ENCODE data around the gene FLNC.

Gene FLNC

DNA sequence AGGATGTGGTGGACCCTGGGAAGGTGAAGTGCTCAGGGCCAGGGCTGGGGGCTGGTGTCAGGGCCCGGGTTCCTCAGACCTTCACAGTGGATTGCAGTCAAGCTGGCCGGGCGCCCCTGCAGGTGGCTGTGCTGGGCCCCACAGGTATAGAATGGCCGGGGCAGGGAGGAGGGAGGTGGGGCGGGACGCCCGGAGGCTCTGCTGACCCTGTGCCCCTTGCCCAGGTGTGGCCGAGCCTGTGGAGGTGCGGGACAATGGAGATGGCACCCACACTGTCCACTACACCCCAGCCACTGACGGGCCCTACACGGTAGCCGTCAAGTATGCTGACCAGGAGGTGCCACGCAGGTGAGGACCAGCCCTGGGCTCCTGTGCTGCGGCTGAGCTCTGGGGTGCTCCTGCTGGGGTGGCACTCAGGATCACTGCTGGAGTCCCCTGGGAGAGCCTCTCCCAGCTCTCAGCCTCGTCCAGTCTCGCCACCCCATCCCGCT lies 17.6 kb downstream of the FLNC start:
- TF ChIP-seq, protein P1, sequence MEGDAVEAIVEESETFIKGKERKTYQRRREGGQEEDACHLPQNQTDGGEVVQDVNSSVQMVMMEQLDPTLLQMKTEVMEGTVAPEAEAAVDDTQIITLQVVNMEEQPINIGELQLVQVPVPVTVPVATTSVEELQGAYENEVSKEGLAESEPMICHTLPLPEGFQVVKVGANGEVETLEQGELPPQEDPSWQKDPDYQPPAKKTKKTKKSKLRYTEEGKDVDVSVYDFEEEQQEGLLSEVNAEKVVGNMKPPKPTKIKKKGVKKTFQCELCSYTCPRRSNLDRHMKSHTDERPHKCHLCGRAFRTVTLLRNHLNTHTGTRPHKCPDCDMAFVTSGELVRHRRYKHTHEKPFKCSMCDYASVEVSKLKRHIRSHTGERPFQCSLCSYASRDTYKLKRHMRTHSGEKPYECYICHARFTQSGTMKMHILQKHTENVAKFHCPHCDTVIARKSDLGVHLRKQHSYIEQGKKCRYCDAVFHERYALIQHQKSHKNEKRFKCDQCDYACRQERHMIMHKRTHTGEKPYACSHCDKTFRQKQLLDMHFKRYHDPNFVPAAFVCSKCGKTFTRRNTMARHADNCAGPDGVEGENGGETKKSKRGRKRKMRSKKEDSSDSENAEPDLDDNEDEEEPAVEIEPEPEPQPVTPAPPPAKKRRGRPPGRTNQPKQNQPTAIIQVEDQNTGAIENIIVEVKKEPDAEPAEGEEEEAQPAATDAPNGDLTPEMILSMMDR (IDR thresholded peaks at IDR 0.05; ENCODE audit: low read depth, low read length), result no peak
- DNase-seq (ENCODE audit: extremely low read depth, low read depth), result no peak

DNA sequence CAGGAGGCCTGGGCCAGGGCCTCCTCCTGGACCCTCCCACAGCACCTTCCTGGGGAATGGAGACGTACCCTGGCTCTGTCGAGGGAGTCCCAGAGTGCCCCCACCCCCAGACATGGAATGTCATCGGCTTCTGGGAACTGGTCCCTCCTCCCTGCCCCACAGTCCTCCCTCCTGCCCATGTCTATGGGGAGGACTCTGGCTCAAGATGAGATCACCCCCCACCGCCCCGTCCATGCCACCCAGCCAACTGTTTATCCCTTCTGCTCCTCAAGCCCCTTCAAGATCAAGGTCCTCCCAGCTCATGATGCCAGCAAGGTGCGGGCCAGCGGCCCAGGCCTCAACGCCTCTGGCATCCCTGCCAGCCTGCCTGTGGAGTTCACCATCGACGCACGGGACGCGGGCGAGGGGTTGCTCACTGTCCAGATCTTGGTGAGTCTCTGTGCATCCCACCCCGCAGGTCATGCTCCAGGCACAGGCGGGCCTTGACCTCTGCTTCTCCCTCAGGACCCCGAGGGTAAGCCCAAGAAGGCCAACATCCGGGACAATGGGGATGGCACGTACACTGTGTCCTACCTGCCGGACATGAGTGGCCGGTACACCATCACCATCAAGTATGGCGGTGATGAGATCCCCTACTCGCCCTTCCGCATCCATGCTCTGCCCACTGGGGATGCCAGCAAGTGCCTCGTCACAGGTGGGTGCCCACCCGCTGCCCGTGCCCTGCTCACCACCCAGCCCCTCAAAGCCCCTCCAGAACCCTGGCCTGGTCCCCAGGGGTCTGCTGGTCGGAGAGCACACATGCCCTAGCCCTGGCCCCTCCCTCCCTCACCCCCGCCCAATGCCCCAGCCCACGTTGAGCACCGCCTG lies 18.3 kb downstream of the FLNC start:
- DNase-seq (ENCODE audit: extremely low read depth, low read depth), result no peak
- TF ChIP-seq, protein P1 (IDR thresholded peaks at IDR 0.05; ENCODE audit: low read depth, low read length), result no peak

DNA sequence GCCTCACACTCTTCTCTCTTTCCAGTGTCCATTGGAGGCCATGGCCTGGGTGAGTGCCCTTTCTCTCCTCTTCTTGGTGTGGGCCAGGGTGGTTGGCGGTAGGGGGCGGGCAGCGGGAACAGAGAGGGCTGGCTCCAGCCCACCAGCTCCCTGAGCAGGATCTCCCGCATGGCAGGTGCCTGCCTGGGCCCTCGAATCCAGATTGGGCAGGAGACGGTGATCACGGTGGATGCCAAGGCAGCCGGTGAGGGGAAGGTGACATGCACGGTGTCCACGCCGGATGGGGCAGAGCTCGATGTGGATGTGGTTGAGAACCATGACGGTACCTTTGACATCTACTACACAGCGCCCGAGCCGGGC lies 18.9 kb downstream of the FLNC start:
- TF ChIP-seq, protein P1 (IDR thresholded peaks at IDR 0.05; ENCODE audit: low read depth, low read length), result no peak
- no peak for DNase-seq (ENCODE audit: extremely low read depth, low read depth)

DNA sequence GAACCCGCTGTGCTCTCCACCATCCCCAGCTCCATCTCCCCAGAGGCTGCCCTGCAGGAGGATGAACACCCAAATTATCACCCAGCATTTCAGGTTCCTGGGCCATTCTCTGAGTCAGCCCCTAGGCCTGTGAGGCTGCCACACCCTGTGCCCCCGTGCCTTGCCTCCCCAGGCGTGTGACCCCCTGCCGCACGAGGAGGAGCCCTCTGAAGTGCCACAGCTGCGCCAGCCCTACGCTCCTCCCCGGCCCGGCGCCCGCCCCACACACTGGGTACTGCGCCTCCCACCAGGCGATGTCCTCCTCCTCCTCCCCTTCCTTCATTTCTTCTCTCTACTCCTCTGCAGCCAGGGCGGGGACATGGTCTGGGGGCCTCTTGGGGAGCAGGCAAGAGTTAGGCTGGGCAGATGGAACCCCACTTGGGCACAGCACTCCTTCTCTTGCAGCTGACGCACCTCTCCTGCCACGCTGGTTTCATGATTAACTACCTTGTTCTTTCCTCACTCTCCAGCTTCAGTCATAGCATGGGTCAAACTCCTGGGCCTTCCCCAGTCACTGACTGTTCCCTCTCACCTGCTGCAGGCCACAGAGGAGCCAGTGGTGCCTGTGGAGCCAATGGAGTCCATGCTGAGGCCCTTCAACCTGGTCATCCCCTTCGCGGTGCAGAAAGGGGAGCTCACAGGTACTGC lies 19.7 kb downstream of the FLNC start:
- DNase-seq (ENCODE audit: extremely low read depth, low read depth), result no peak
- TF ChIP-seq, protein P1 (IDR thresholded peaks at IDR 0.05; ENCODE audit: low read depth, low read length), result no peak

DNA sequence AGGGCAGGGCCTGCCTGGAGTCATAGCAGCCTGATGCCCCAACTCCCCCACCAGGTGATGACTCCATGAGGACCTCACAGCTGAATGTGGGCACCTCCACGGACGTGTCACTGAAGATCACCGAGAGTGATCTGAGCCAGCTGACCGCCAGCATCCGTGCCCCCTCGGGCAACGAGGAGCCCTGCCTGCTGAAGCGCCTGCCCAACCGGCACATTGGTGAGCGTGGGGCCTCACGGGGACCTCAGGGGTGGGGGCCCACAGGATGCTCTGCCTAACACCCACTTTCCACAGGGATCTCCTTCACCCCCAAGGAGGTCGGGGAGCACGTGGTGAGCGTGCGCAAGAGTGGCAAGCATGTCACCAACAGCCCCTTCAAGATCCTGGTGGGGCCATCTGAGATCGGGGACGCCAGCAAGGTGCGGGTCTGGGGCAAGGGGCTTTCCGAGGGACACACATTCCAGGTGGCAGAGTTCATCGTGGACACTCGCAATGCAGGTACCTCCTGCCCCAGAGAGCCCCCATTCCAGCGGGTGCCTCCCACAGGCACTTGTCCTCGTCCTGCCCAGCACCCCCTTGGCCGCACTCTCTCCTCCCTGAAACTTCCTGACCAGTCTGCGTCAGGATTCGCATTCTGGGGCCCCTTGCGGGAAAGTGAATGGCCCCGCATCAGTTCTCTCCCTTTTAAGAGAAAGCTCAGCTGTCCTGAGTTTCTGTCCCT lies 22.5 kb downstream of the FLNC start:
- no peak for DNase-seq (ENCODE audit: extremely low read depth, low read depth)
- TF ChIP-seq, protein P1 (IDR thresholded peaks at IDR 0.05; ENCODE audit: low read depth, low read length), result no peak

DNA sequence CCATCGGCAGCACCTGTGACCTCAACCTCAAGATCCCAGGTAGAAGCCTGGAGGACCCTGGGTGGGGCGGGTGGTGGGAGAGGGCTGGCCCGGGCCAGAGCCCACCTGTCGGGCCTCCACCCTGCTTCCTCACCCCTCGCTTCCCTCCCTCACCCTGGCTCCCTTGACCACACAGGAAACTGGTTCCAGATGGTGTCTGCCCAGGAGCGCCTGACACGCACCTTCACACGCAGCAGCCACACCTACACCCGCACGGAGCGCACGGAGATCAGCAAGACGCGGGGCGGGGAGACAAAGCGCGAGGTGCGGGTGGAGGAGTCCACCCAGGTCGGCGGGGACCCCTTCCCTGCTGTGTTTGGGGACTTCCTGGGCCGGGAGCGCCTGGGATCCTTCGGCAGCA lies 23.6 kb downstream of the FLNC start:
- DNase-seq (ENCODE audit: extremely low read depth, low read depth), result no peak
- TF ChIP-seq, protein P1 (IDR thresholded peaks at IDR 0.05; ENCODE audit: low read depth, low read length), result no peak
